ENCODE measurements around the gene FBXW11. TPM values are rescaled to one million over a fixed set of nuclear protein-coding genes. Genes with fewer than 3 reads are reported as not detected.

FBXW11 gene
- total and polyA plus RNA-seq, 11 donors = 7.8 to 110 (median 83.0) TPM

GRCh38 chr5:171848486-171848885, 158.0 kb downstream of the FBXW11 start:
- Histone ChIP-seq H3K27ac (no peak overlapping the region), H3K4me1 (peaks cover 0 to 28% (median 0%) of the 10 kb centered on the region in 12 donors), H3K9me3 (no peaks in the 10 kb centered on the region), H3K4me3 (no peak overlapping the region), H3K36me3 (no peaks in the 10 kb centered on the region), H3K27me3 (no peaks in the 10 kb centered on the region)
- intact Hi-C loops (cut with DNase I) = loop anchor here (2.0 to 10.0 kb wide), 11 partner anchors 104 to 434 kb away; partner anchors contain the start of gene FGF18 (in 5 of the 10)
- WGBS, 4 donors = 86 to 93% (median 89%) methylated on average over 5 of the region's 5 CpGs
- no peak for DNase-seq
- ATAC-seq = no peak
- no peak for TF ChIP-seq POLR2A (IDR thresholded peaks at IDR 0.05)

GRCh38 chr5:171848006-171848405, 158.4 kb downstream of the FBXW11 start:
- Histone ChIP-seq H3K27me3 (no peaks in the 10 kb centered on the region), H3K4me1 (peaks cover 0 to 28% (median under 1%) of the 10 kb centered on the region in 12 donors), H3K4me3 (no peak overlapping the region), H3K9me3 (no peaks in the 10 kb centered on the region), H3K27ac (no peak overlapping the region), H3K36me3 (no peaks in the 10 kb centered on the region)
- ATAC-seq = no peak
- WGBS, 4 donors = 82 to 85% (median 83%) methylated on average over 15 of the region's 15 CpGs
- TF ChIP-seq CTCF (IDR thresholded peaks at IDR 0.05) (no peak), POLR2A (IDR thresholded peaks at IDR 0.05) (no peak)
- no peak for DNase-seq
- intact Hi-C loops (cut with DNase I) = loop anchor here (2.0 to 10.0 kb wide), 11 partner anchors 103 to 433 kb away; partner anchors contain the start of gene FGF18 (in 5 of the 10)

GRCh38 chr5:171847026-171847425, 159.4 kb downstream of the FBXW11 start:
- no peak overlapping the region for H3K4me3 ChIP-seq
- no peak overlapping the region for H3K27ac ChIP-seq
- no peaks in the 10 kb centered on the region for H3K27me3 ChIP-seq
- 97 to 100% (median 99%) methylated on average over 3 of the region's 3 CpGs for WGBS, 4 donors
- intact Hi-C loops (cut with DNase I) = loop anchor here (2.0 to 10.0 kb wide), 12 partner anchors 102 to 432 kb away; partner anchors contain the start of gene FGF18 (in 7 of the 10)
- H3K36me3 ChIP-seq = no peaks in the 10 kb centered on the region
- TF ChIP-seq POLR2A (IDR thresholded peaks at IDR 0.05) (no peak), CTCF (IDR thresholded peaks at IDR 0.05) (no peak)
- peaks cover 0 to 36% (median 5%) of the 10 kb centered on the region in 12 donors for H3K4me1 ChIP-seq
- DNase-seq (no peak), ATAC-seq (no peak)
- no peaks in the 10 kb centered on the region for H3K9me3 ChIP-seq

GRCh38 chr5:171846323-171846722, 160.1 kb downstream of the FBXW11 start:
- no peak for TF ChIP-seq POLR2A (IDR thresholded peaks at IDR 0.05)
- no peak for TF ChIP-seq CTCF (IDR thresholded peaks at IDR 0.05)
- Histone ChIP-seq H3K27ac (no peak overlapping the region), H3K27me3 (no peaks in the 10 kb centered on the region), H3K4me3 (no peak overlapping the region), H3K4me1 (peaks cover 0 to 37% (median 5%) of the 10 kb centered on the region in 12 donors), H3K36me3 (no peaks in the 10 kb centered on the region), H3K9me3 (no peaks in the 10 kb centered on the region)
- intact Hi-C loops (cut with DNase I) = loop anchor here (2.0 to 10.0 kb wide), 12 partner anchors 102 to 432 kb away; partner anchors contain the start of gene FGF18 (in 7 of the 10)
- DNase-seq (no peak), ATAC-seq (no peak)
- 84 to 86% (median 85%) methylated on average over 7 to 10 of the region's 10 CpGs for WGBS, 4 donors

All from heart left ventricle (tissue), 16 donors.